ENCODE results near the gene NANOS2. TPM values are rescaled to one million over a fixed set of nuclear protein-coding genes. Genes with fewer than 3 reads are reported as not detected.
"Not testable (repeated sequence)": the region's sequence is repeated elsewhere in the genome, so short reads cannot be mapped to it uniquely, and the experiment has no call there.

Gene NANOS2
- total RNA-seq, 1 experiment from 2014 or later: not detected

GRCh38 chr19:45895983-45896599 is 18.5 kb downstream of the NANOS2 start:
- DNase-seq (ENCODE audit: low read depth): not testable (repeated sequence)

GRCh38 chr19:45895519-45895972 is 19.0 kb downstream of the NANOS2 start:
- no peak for DNase-seq (ENCODE audit: low read depth)

GRCh38 chr19:45890877-45891276 is 23.7 kb downstream of the NANOS2 start:
- no peak for DNase-seq (ENCODE audit: low read depth)

GRCh38 chr19:45889210-45889885 is 25.2 kb downstream of the NANOS2 start:
- DNase-seq (ENCODE audit: low read depth): no peak

GRCh38 chr19:45887200-45887710 is 27.3 kb downstream of the NANOS2 start:
- DNase-seq (ENCODE audit: low read depth): no peak

- DNase-seq (ENCODE audit: low read depth): peak; percentile 94
These were observed 28.0 kb downstream of the NANOS2 start for GRCh38 chr19:45886427-45887199.

GRCh38 chr19:45885556-45886426 is 28.8 kb downstream of the NANOS2 start, which contains the start of gene IRF2BP1:
Gene IRF2BP1 (minus strand): TSS chr19:45886141. CDS start chr19:45885774, 367 bp downstream.
- DNase-seq (ENCODE audit: low read depth): peak; percentile 92

- DNase-seq (ENCODE audit: low read depth): no peak
These were observed 29.7 kb downstream of the NANOS2 start for GRCh38 chr19:45884682-45885555.

GRCh38 chr19:45883881-45884681 is 30.5 kb downstream of the NANOS2 start:
- no peak for DNase-seq (ENCODE audit: low read depth)

- DNase-seq (ENCODE audit: low read depth): no peak
These were observed 31.0 kb downstream of the NANOS2 start for GRCh38 chr19:45883586-45883880.

GRCh38 chr19:45882652-45883585 is 31.7 kb downstream of the NANOS2 start:
- DNase-seq (ENCODE audit: low read depth): no peak

GRCh38 chr19:45881909-45882528 is 32.6 kb downstream of the NANOS2 start:
- no peak for DNase-seq (ENCODE audit: low read depth)

GRCh38 chr19:45881082-45881908 is 33.3 kb downstream of the NANOS2 start:
- no peak for DNase-seq (ENCODE audit: low read depth)

- DNase-seq (ENCODE audit: low read depth): no peak
These were observed 34.6 kb downstream of the NANOS2 start for GRCh38 chr19:45879971-45880370.

- no peak for DNase-seq (ENCODE audit: low read depth)
These were observed 35.5 kb downstream of the NANOS2 start for GRCh38 chr19:45879055-45879454.

GRCh38 chr19:45878043-45878794 is 36.4 kb downstream of the NANOS2 start:
- no peak for DNase-seq (ENCODE audit: low read depth)

Data from M059J (cell line).